Omental fat pad (tissue), 4 donors: ENCODE measurements around the gene TPCN2. TPM values are rescaled to one million over a fixed set of nuclear protein-coding genes. Genes with fewer than 3 reads are reported as not detected.

Experiments
- ATAC-seq: fragments of 150-250 bp; one replicate; pipeline ENCODE4 v1.9.1; 2016; ENCODE audit warnings: mild to moderate bottlenecking, moderate library complexity; ENCODE audit not compliant: low FRiP score
- DNase-seq: peaks from one replicate; pipeline ENCODE4 v3.0.0-alpha.2; 2019; ENCODE audit warnings: low spot score
- total RNA-seq, 4 donors: library from RNA; depleted of rRNA; stranded (reverse); fragments of >200 nt; gene quantifications; one replicate each; pipeline ENCODE4 v1.1.0, GENCODE V29; 2016
- TF ChIP-seq, protein P1 (sequence below), 3 donors: fragments of 450-650 bp; IDR thresholded peaks; one replicate each; pipeline ENCODE4 v1.5.1; 2016 to 2017; ENCODE audit warnings: antibody characterized with exemption in 3 of 3, mild to moderate bottlenecking in 3 of 3, moderate library complexity in 2 of 3

The TPCN2 gene
- total RNA-seq, 4 donors from 2014 or later = 11.8 to 23.3 (median 15.4) TPM

- DNase-seq = no peak
- no peak for ATAC-seq
- TF ChIP-seq, protein P1, sequence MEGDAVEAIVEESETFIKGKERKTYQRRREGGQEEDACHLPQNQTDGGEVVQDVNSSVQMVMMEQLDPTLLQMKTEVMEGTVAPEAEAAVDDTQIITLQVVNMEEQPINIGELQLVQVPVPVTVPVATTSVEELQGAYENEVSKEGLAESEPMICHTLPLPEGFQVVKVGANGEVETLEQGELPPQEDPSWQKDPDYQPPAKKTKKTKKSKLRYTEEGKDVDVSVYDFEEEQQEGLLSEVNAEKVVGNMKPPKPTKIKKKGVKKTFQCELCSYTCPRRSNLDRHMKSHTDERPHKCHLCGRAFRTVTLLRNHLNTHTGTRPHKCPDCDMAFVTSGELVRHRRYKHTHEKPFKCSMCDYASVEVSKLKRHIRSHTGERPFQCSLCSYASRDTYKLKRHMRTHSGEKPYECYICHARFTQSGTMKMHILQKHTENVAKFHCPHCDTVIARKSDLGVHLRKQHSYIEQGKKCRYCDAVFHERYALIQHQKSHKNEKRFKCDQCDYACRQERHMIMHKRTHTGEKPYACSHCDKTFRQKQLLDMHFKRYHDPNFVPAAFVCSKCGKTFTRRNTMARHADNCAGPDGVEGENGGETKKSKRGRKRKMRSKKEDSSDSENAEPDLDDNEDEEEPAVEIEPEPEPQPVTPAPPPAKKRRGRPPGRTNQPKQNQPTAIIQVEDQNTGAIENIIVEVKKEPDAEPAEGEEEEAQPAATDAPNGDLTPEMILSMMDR (IDR thresholded peaks at IDR 0.05) = no peak
Observed at GRCh38 chr11:69125861-69126260, 77.1 kb downstream of the TPCN2 start.

DNA sequence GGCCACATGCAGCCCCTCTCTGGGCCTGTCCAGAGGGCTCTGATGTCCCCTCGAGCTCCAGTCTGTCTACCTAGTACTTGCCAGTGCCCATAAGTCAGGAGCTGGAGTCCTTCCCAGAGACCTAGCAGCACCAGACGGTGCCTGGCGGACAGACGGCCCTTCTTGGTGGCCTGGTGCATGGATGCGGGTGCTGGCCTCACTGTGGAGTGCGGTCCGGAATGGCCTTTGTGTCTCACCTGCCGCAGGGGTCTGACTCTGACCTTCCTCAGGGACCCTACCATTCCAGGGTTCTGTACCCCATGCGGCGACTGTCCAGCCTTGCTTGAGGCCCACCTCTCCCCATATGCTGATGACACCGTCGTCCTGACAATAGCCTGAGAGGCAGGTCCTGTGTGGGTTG is 77.6 kb downstream of the TPCN2 start:
- ATAC-seq (no peak), DNase-seq (no peak)
- TF ChIP-seq, protein P1 (IDR thresholded peaks at IDR 0.05) = no peak

DNA sequence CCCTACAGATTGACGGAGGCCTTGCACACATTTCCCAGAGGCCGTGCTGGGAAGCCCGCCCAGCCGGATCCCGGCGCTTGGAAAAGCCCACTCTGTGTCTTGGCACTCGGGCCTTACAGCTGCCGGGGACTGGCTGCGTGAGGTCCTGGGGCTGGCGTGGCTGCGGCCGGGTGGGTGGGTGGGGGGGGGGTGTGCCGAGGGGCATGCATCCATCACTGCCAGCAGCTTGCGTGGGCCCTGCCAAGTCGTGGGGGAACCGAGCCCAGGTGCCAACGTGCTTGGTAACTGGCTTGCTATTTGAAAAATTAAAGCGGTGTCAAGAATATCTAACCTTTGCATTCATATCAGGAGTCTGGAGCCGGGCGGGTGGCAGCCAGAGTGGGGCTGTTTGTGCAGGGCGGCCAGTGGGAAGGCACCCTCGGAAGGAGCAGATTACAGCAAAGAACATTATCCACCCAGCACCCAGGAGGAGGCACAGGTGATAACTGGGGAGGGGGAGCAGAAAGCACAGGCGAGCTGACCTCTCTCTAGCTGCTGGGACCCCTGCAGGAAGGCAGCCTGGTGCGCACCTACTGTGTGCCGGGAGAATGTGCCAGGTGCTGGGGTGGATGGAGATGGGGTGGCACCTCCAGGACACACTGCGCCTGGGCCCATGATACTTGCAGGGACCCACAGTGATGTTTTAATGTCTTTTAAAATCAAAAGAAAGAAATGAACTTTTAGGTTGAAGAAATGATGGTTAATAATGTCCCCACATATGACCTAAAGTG is 78.5 kb downstream of the TPCN2 start:
- no peak for ATAC-seq
- no peak for DNase-seq
- TF ChIP-seq, protein P1 (IDR thresholded peaks at IDR 0.05) = no peak

- TF ChIP-seq, protein P1 (IDR thresholded peaks at IDR 0.05) = no peak
- ATAC-seq = no peak
- DNase-seq = no peak
Observed at GRCh38 chr11:69127884-69128283, 79.2 kb downstream of the TPCN2 start.

GRCh38 chr11:69129053-69129452 is 80.3 kb downstream of the TPCN2 start:
- ATAC-seq = no peak
- TF ChIP-seq, protein P1 (IDR thresholded peaks at IDR 0.05) = no peak

GRCh38 chr11:69129647-69130046 is 80.9 kb downstream of the TPCN2 start:
- DNase-seq (no peak), ATAC-seq (no peak)
- TF ChIP-seq, protein P1 (IDR thresholded peaks at IDR 0.05) = no peak

More at GRCh38 chr11:69129053-69129452, 80.3 kb downstream of the TPCN2 start:
- DNase-seq = no peak

DNA sequence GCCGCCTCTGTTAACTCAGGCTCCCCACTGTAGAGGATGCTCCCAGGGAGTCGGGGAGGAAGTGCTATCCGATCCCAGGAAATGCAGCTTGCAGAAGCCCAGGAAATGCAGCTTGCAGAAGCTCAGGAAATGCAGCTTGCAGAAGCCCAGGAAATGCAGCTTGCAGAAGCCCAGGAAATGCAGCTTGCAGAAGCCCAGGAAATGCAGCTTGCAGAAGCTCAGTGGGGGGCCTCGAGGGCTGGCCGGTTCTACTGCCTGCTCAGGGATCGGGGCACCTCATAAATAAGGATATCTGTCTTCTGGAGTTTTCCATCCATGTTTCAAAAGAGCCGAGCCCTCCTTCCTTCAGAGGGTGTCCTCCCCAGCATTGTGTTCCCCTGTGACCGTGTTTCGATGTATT is 81.9 kb downstream of the TPCN2 start:
- TF ChIP-seq, protein P1 (IDR thresholded peaks at IDR 0.05) = no peak
- DNase-seq (no peak), ATAC-seq (no peak)
